Measurements from ENCODE around the gene PAX8. TPM values are rescaled to one million over a fixed set of nuclear protein-coding genes. Genes with fewer than 3 reads are reported as not detected.
A peak's percentile ranks its signal among the peaks of the same experiment; 100 is the strongest.

PAX8 gene
- total RNA-seq, 6 donors from 2014 or later: 1.5 to 3.6 (median 2.0) TPM

GRCh38 chr2:113198790-113199612 is 79.7 kb downstream of the PAX8 start:
- DNase-seq: peak; percentile 88 to 98
- ATAC-seq (ENCODE audit: low FRiP score in 2 of 2): peak; percentile 92 to 97
- Histone ChIP-seq H3K27ac (peak overlapping the region; percentile 68 to 90 (median 80)), H3K9me3 (no peaks in the 10 kb centered on the region), H3K36me3 (peaks cover 0 to 24% (median 16%) of the 10 kb centered on the region in 4 donors), H3K4me3 (peak overlapping the region; percentile 71 to 89 (median 82)), H3K4me1 (peaks cover 8 to 24% (median 13%) of the 10 kb centered on the region in 4 donors), H3K27me3 (no peaks in the 10 kb centered on the region)
- TF ChIP-seq EP300 (IDR thresholded peaks at IDR 0.05) (no peak), CTCF (IDR thresholded peaks at IDR 0.05) (peak; percentile 95 to 99 (median 99)), POLR2AphosphoS5 (IDR thresholded peaks at IDR 0.05) (peak; percentile 7 to 33), POLR2A (IDR thresholded peaks at IDR 0.05) (peak in 2 of 4 donors; percentile 52 to 66)
- WGBS, 2 donors: 0 to 1% methylated on average over 5 to 27 of the region's 79 CpGs

GRCh38 chr2:113198048-113198789 is 80.5 kb downstream of the PAX8 start:
- Histone ChIP-seq H3K4me3 (peak overlapping the region; percentile 71 to 89 (median 82)), H3K4me1 (peaks cover 6 to 24% (median 12%) of the 10 kb centered on the region in 4 donors), H3K27ac (peak overlapping the region; percentile 68 to 90 (median 80)), H3K36me3 (peaks cover 0 to 28% (median 17%) of the 10 kb centered on the region in 4 donors), H3K9me3 (no peaks in the 10 kb centered on the region), H3K27me3 (no peaks in the 10 kb centered on the region)
- 66 to 89% methylated on average over 19 to 28 of the region's 32 CpGs for WGBS, 2 donors
- ATAC-seq (ENCODE audit: low FRiP score in 2 of 2): no peak
- no peak for TF ChIP-seq POLR2AphosphoS5 (IDR thresholded peaks at IDR 0.05)
- no peak for TF ChIP-seq POLR2A (IDR thresholded peaks at IDR 0.05)
- no peak for TF ChIP-seq EP300 (IDR thresholded peaks at IDR 0.05)
- TF ChIP-seq CTCF (IDR thresholded peaks at IDR 0.05): no peak
- DNase-seq: no peak

GRCh38 chr2:113197347-113198047 is 81.2 kb downstream of the PAX8 start:
- Histone ChIP-seq H3K27ac (no peak overlapping the region), H3K27me3 (no peaks in the 10 kb centered on the region), H3K36me3 (peaks cover 0 to 35% (median 23%) of the 10 kb centered on the region in 4 donors), H3K4me1 (peaks cover 6 to 24% (median 12%) of the 10 kb centered on the region in 4 donors), H3K4me3 (no peak overlapping the region), H3K9me3 (no peaks in the 10 kb centered on the region)
- DNase-seq: peak in 1 of 2 donors; percentile 75
- 92 to 94% methylated on average over 15 to 17 of the region's 17 CpGs for WGBS, 2 donors
- no peak for TF ChIP-seq POLR2AphosphoS5 (IDR thresholded peaks at IDR 0.05)
- TF ChIP-seq POLR2A (IDR thresholded peaks at IDR 0.05): no peak
- no peak for ATAC-seq (ENCODE audit: low FRiP score in 2 of 2)

GRCh38 chr2:113196839-113197238 is 81.9 kb downstream of the PAX8 start:
- DNase-seq (no peak), ATAC-seq (ENCODE audit: low FRiP score in 2 of 2) (no peak)
- H3K9me3 ChIP-seq: no peaks in the 10 kb centered on the region
- H3K4me1 ChIP-seq: peaks cover 6 to 24% (median 12%) of the 10 kb centered on the region in 4 donors
- no peak overlapping the region for H3K27ac ChIP-seq
- no peak for TF ChIP-seq POLR2AphosphoS5 (IDR thresholded peaks at IDR 0.05)
- no peak for TF ChIP-seq CTCF (IDR thresholded peaks at IDR 0.05)
- TF ChIP-seq POLR2A (IDR thresholded peaks at IDR 0.05): no peak
- no peak for TF ChIP-seq EP300 (IDR thresholded peaks at IDR 0.05)
- H3K4me3 ChIP-seq: no peak overlapping the region
- 96 to 98% methylated on average over 4 of the region's 4 CpGs for WGBS, 2 donors
- H3K36me3 ChIP-seq: peaks cover 3 to 38% (median 23%) of the 10 kb centered on the region in 4 donors
- H3K27me3 ChIP-seq: no peaks in the 10 kb centered on the region
